Esophagus muscularis mucosa (tissue), 4 donors: ENCODE data around the gene THEM5. TPM values are rescaled to one million over a fixed set of nuclear protein-coding genes. Genes with fewer than 3 reads are reported as not detected.
"Not testable (repeated sequence)": the region's sequence is repeated elsewhere in the genome, so short reads cannot be mapped to it uniquely, and the experiment has no call there.

Source experiments
- DNase-seq: peaks from one replicate; pipeline ENCODE4 v3.0.0-alpha.2; 2017; ENCODE audit errors: extremely low spot score
- H3K27ac ChIP-seq, 4 donors: fragments of 200-600 bp; sonication (generic); replicated peaks in 1 of 4; 1 replicate in 3 of 4; 2 replicates in 1 of 4; pipeline ENCODE4 v1.5.1; 2016 to 2019; ENCODE audit warnings: mild to moderate bottlenecking in 1 of 4
- H3K27me3 ChIP-seq, 4 donors: fragments of 200-600 bp; sonication (generic); one replicate each; pipeline versions ENCODE4 v1.5.1 to v1.6.0; 2016 to 2019
- H3K36me3 ChIP-seq, 4 donors: fragments of 200-600 bp; sonication (generic); one replicate each; pipeline ENCODE4 v1.5.1; 2016 to 2019
- H3K4me1 ChIP-seq, 4 donors: fragments of 200-600 bp; sonication (generic); one replicate each; pipeline ENCODE4 v1.5.1; 2016 to 2019
- H3K4me3 ChIP-seq, 4 donors: fragments of 200-600 bp; sonication (generic); 1 replicate in 2 of 4; 2 replicates in 2 of 4; pipeline ENCODE4 v1.5.1; 2016 to 2019; ENCODE audit warnings: mild to moderate bottlenecking in 4 of 4, moderate library complexity in 1 of 4
- H3K9me3 ChIP-seq, 4 donors: fragments of 200-600 bp; sonication (generic); 1 replicate in 3 of 4; 2 replicates in 1 of 4; pipeline ENCODE4 v1.5.1; 2016 to 2019
- EP300 ChIP-seq: sonication (generic); formaldehyde crosslinking; IDR thresholded peaks from one replicate; pipeline ENCODE4 v1.6.1; 2017; ENCODE audit warnings: antibody characterized with exemption
- POLR2A ChIP-seq: fragments of 450-650 bp; IDR thresholded peaks from one replicate; pipeline ENCODE4 v1.6.1; 2017; ENCODE audit warnings: antibody characterized with exemption, moderate library complexity, mild to moderate bottlenecking, low read depth
- POLR2AphosphoS5 ChIP-seq, 2 donors: sonication (generic); formaldehyde crosslinking; IDR thresholded peaks; one replicate each; pipeline ENCODE4 v1.6.1; 2017; ENCODE audit warnings: antibody characterized with exemption in 2 of 2
- WGBS: methylation state at CpG from one replicate; pipeline ENCODE4 v1.1.5; 2018; 5-methylcytosine and 5-hydroxymethylcytosine counted together
- intact Hi-C: fragments of 100-400 bp; cut with DNase I; formaldehyde crosslinking; loops from one replicate; pipeline ENCODE4 v1.15.1; 2023
- total RNA-seq, 4 donors: library from RNA; depleted of rRNA; stranded (reverse); fragments of >200 nt; gene quantifications; one replicate each; pipeline versions ENCODE4 v1.1.0 to v1.2.1, GENCODE V29; 2016
- TF ChIP-seq, protein P1 (sequence below), 3 experiments: fragments of 200-600 bp in 2 of 3; fragments of 450-650 bp in 1 of 3; sonication (generic) in 2 of 3; IDR thresholded peaks; one replicate each; pipeline ENCODE4 v1.5.1; 2017 to 2019; ENCODE audit warnings: antibody characterized with exemption in 3 of 3, mild to moderate bottlenecking in 2 of 3, moderate library complexity in 1 of 3

Gene THEM5
- total RNA-seq, 4 donors from 2014 or later, result not detected

GRCh38 chr1:151855933-151856332 is 2.4 kb upstream of the THEM5 start:
- intact Hi-C loops, result no loop called here
- H3K9me3 ChIP-seq, result no peaks in the 10 kb centered on the region
- no peak overlapping the region for H3K27ac ChIP-seq
- TF ChIP-seq, protein P1, sequence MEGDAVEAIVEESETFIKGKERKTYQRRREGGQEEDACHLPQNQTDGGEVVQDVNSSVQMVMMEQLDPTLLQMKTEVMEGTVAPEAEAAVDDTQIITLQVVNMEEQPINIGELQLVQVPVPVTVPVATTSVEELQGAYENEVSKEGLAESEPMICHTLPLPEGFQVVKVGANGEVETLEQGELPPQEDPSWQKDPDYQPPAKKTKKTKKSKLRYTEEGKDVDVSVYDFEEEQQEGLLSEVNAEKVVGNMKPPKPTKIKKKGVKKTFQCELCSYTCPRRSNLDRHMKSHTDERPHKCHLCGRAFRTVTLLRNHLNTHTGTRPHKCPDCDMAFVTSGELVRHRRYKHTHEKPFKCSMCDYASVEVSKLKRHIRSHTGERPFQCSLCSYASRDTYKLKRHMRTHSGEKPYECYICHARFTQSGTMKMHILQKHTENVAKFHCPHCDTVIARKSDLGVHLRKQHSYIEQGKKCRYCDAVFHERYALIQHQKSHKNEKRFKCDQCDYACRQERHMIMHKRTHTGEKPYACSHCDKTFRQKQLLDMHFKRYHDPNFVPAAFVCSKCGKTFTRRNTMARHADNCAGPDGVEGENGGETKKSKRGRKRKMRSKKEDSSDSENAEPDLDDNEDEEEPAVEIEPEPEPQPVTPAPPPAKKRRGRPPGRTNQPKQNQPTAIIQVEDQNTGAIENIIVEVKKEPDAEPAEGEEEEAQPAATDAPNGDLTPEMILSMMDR (IDR thresholded peaks at IDR 0.05), result no peak
- no peak for TF ChIP-seq POLR2A
- TF ChIP-seq POLR2AphosphoS5 (IDR thresholded peaks at IDR 0.05), result no peak
- no peak for TF ChIP-seq EP300
- H3K36me3 ChIP-seq, result no peaks in the 10 kb centered on the region
- H3K4me1 ChIP-seq, result no peaks in the 10 kb centered on the region
- DNase-seq, result no peak
- 44% methylated on average over 4 of the region's 4 CpGs for WGBS
- no peak overlapping the region for H3K4me3 ChIP-seq
- peaks cover 0 to 21% (median 0%) of the 10 kb centered on the region in 4 donors for H3K27me3 ChIP-seq

DNA sequence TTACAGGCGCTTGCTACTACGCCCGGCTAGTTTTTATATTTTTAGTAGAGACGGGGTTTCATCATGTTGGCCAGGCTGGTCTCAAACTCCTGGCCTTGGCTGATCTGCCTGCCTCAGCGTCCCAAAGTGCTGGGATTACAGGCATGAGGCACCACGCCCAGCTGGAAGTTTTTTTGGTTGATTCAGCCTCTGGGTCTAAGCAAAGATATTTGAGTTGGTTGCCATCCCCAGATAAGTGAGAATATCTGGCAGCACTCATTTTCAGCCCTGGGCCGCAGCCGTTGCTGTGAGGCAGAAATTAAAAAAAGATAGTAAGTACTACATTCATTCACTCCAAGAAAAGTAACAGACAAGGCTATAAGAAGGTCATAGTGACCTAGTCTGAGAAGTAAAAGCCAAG is 2.0 kb upstream of the THEM5 start:
- H3K27ac ChIP-seq, H3K36me3 ChIP-seq, H3K4me1 ChIP-seq, H3K9me3 ChIP-seq, intact Hi-C loops, H3K4me3 ChIP-seq, DNase-seq: not testable (repeated sequence)
- H3K27me3 ChIP-seq, result peaks cover 0 to 25% (median 0%) of the 10 kb centered on the region in 4 donors
- WGBS, result 71% methylated on average over 8 of the region's 8 CpGs

DNA sequence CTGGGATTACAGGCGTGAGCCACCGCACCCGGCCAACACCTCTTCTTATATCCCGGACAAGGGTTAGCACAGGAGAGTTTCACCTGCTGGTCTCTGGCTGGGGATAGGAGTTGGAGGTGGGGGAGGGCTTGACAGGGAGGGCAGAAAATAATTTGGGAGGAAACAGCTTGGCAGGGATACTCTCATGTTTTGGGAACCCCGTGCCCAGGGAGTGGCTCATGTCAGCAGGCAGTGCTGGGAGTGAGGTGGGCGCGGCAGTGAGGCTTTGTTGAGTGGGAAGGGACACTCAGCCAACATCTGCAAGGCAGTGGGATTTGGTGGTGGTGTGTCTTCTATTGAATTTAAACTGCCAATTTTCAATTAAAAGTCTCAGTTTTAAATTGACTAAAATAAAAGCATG is 1.1 kb upstream of the THEM5 start:
- H3K27ac ChIP-seq, result no peak overlapping the region
- no peak for DNase-seq
- no peak overlapping the region for H3K4me3 ChIP-seq
- H3K27me3 ChIP-seq, result peaks cover 0 to 33% (median 0%) of the 10 kb centered on the region in 4 donors
- intact Hi-C loops, result no loop called here
- H3K36me3 ChIP-seq, result no peaks in the 10 kb centered on the region
- TF ChIP-seq EP300 (no peak), POLR2A (no peak), POLR2AphosphoS5 (IDR thresholded peaks at IDR 0.05) (no peak)
- TF ChIP-seq, protein P1 (IDR thresholded peaks at IDR 0.05), result no peak
- WGBS, result 88% methylated on average over 7 of the region's 7 CpGs
- H3K4me1 ChIP-seq, result no peaks in the 10 kb centered on the region
- H3K9me3 ChIP-seq, result no peaks in the 10 kb centered on the region

GRCh38 chr1:151852733-151853132 is 779 bp downstream of the THEM5 start:
- no peak for TF ChIP-seq POLR2AphosphoS5 (IDR thresholded peaks at IDR 0.05)
- no peak for TF ChIP-seq POLR2A
- TF ChIP-seq EP300, result no peak
- TF ChIP-seq, protein P1 (IDR thresholded peaks at IDR 0.05), result no peak
- Histone ChIP-seq H3K4me3 (no peak overlapping the region), H3K27ac (no peak overlapping the region), H3K27me3 (peaks cover 0 to 39% (median 0%) of the 10 kb centered on the region in 4 donors), H3K9me3 (no peaks in the 10 kb centered on the region), H3K4me1 (no peaks in the 10 kb centered on the region), H3K36me3 (no peaks in the 10 kb centered on the region)
- 90% methylated on average over 4 of the region's 4 CpGs for WGBS
- DNase-seq, result no peak
- intact Hi-C loops, result no loop called here

DNA sequence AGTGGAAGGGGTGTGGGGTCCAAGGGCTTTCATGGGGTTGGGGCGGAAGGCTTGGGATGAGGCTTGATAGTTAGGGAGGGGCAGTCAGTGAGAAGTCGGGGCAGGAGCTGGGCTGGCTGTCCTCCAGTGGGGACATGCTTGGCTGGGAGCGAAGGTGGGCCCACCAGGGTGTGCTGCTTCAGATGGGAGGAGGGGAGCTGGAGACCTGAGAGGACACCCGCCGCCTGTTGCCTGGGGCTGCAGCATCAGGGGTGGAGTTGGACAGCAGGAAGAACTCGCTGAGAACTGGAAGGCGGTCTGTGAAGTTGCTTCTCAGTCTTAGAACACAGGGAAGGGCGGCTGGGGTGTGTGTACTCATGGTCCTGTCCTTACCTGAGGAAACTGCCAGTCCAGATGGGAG is 1.6 kb downstream of the THEM5 start:
- Histone ChIP-seq H3K4me3 (no peak overlapping the region), H3K9me3 (no peaks in the 10 kb centered on the region), H3K4me1 (no peaks in the 10 kb centered on the region), H3K27me3 (peaks cover 0 to 48% (median 0%) of the 10 kb centered on the region in 4 donors), H3K27ac (no peak overlapping the region), H3K36me3 (no peaks in the 10 kb centered on the region)
- WGBS, result 83% methylated on average over 6 of the region's 8 CpGs
- no peak for TF ChIP-seq POLR2AphosphoS5 (IDR thresholded peaks at IDR 0.05)
- no peak for TF ChIP-seq POLR2A
- no peak for TF ChIP-seq EP300
- TF ChIP-seq, protein P1 (IDR thresholded peaks at IDR 0.05), result no peak
- intact Hi-C loops, result no loop called here
- DNase-seq, result no peak
